Hepatocyte (in vitro differentiated cells): ENCODE data around the gene SERAC1.

Experiments used
- CTCF ChIP-seq: fragments of 200-600 bp; sonication (generic); IDR thresholded peaks from 2 replicates; pipeline ENCODE4 v1.5.1; 2016; ENCODE audit warnings: antibody characterized with exemption, mild to moderate bottlenecking; ENCODE audit not compliant: poor library complexity
- EZH2 ChIP-seq: fragments of 200-600 bp; sonication (generic); IDR thresholded peaks from 2 replicates; pipeline ENCODE4 v1.6.1; 2016; ENCODE audit warnings: antibody characterized with exemption, mild to moderate bottlenecking, borderline replicate concordance

GRCh38 chr6:158068156-158068892 is 99.7 kb downstream of the SERAC1 start:
- no peak for TF ChIP-seq CTCF
- TF ChIP-seq EZH2: no peak
